GM19025 (cell line): Measurements from ENCODE around the gene KLK10.
"Not testable (repeated sequence)": the region's sequence is repeated elsewhere in the genome, so short reads cannot be mapped to it uniquely, and the experiment has no call there.

ENCODE experiments used
- ATAC-seq: cut with Tn5 transposase; IDR thresholded peaks from one replicate; pipeline ENCODE4 v1.9.1; 2021; ENCODE audit warnings: mild to moderate bottlenecking, low read depth, moderate library complexity; ENCODE audit not compliant: unreplicated experiment

Gene KLK10

DNA sequence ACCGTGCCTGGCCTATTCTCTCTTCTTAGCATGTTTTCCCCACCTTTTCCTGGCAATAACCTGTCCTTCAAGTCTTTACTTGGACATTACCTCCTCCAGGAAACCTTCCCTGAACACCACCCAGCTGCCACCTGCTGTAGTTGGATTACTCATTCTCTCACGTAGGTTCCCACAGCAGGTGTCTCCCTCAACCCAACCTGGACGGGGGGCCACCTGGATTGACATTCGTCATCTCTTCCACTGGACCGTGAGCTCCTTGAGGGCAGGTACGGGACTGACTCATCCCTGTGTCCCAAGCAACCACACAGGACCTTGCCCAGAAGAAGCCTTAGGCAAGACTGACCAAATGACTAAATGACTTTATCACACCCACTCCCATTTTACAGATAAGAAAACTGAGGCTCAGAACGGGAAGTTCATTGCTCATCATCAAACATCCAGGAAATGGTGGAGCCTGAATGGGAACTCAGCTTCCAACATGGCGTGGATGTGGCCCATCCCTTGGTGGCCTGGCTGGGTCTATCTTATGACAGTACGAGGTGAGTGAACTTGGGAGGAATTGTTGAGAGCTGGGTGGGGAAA lies 46.6 kb downstream of the KLK10 start:
- no peak for ATAC-seq

DNA sequence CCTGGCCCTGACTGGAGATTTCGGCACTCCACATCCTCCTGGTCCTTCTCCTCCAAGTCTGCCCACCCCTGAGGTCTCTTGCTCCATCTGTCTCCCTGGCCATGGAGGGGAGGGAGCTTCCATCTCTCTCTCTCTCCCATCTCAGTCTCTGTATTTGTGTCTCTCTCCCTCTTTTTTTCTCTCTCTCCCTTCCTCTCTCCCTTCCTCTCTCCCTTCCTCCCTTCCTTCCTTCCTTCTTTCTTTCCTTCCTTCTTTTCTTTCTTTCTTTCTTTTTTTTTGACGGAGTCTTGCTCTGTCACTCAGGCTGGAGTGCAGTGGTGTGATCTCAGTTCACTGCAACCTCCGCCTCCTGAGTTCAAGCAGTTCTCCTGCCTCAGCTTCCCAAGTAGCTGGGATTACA lies 49.7 kb downstream of the KLK10 start:
- not testable (repeated sequence) for ATAC-seq

- ATAC-seq = no peak
Measured at GRCh38 chr19:50969413-50969760, 50.1 kb downstream of the KLK10 start, which contains the start of gene KLK6. KLK6 (minus strand) TSS chr19:50969591; CDS start chr19:50968104, 1,487 bp downstream.

- ATAC-seq = no peak
Measured at GRCh38 chr19:50968716-50969412, 50.6 kb downstream of the KLK10 start.

GRCh38 chr19:50967929-50968715 lies 51.4 kb downstream of the KLK10 start:
- no peak for ATAC-seq

DNA sequence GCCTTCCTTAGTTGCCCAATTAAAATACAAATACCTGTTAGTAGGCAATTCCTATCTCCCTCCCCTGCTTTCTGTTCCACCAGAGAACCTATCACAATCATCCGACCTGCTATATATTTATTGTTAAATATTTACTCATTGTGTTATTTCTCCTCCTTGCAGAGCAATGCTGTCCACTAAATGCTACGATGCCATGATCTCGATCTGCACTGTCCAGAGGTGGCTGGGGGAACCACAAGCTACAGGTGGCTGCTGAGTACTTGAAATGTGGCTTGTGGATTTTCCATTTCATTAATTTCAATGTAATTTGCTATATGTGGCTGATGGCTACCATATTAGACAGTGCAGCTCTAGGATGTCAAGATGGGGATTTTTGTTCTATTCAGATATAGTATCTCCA lies 55.2 kb downstream of the KLK10 start:
- ATAC-seq = no peak

GRCh38 chr19:50963381-50963780 lies 56.1 kb downstream of the KLK10 start:
- no peak for ATAC-seq
